ENCODE results near the gene POLD1. TPM values are rescaled to one million over a fixed set of nuclear protein-coding genes. Genes with fewer than 3 reads are reported as not detected.
"Not testable (repeated sequence)": the region's sequence is repeated elsewhere in the genome, so short reads cannot be mapped to it uniquely, and the experiment has no call there.

Gene POLD1
- total and polyA plus RNA-seq, 2 of the 13 experiments (the other 11 are each of a cell fraction or from before 2014, with no cell fraction given): 17.4 to 54.0 TPM

DNA sequence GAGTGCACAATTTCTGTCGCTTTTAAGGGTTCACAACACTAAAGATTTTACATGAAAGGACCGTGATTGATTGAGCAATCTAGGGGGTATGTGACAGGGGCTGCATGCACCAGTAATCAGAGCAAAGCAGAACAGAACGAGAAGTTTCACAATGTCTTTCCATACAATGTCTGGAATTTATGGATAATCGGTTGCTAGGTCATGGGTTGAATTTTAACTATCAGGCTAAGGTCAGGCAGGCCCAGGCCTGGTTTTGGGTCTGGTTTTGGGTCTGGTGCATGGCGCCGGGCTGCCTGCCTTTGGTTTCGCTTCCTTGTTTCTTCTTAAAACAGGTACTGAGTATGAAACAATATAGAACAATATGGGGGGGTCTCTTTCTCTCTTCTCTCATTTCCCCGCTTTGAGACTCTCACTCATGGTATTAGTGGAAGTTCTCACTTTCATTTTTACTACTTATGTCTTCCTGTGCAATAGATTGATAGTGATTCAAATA lies 37.0 kb upstream of the POLD1 start (continued):
- TF ChIP-seq, protein P1, sequence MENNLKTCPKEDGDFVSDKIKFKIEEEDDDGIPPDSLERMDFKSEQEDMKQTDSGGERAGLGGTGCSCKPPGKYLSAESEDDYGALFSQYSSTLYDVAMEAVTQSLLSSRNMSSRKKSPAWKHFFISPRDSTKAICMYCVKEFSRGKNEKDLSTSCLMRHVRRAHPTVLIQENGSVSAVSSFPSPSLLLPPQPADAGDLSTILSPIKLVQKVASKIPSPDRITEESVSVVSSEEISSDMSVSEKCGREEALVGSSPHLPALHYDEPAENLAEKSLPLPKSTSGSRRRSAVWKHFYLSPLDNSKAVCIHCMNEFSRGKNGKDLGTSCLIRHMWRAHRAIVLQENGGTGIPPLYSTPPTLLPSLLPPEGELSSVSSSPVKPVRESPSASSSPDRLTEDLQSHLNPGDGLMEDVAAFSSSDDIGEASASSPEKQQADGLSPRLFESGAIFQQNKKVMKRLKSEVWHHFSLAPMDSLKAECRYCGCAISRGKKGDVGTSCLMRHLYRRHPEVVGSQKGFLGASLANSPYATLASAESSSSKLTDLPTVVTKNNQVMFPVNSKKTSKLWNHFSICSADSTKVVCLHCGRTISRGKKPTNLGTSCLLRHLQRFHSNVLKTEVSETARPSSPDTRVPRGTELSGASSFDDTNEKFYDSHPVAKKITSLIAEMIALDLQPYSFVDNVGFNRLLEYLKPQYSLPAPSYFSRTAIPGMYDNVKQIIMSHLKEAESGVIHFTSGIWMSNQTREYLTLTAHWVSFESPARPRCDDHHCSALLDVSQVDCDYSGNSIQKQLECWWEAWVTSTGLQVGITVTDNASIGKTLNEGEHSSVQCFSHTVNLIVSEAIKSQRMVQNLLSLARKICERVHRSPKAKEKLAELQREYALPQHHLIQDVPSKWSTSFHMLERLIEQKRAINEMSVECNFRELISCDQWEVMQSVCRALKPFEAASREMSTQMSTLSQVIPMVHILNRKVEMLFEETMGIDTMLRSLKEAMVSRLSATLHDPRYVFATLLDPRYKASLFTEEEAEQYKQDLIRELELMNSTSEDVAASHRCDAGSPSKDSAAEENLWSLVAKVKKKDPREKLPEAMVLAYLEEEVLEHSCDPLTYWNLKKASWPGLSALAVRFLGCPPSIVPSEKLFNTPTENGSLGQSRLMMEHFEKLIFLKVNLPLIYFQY (CRISPR knock-in tag; IDR thresholded peaks at IDR 0.05; ENCODE audit: borderline replicate concordance): peak; percentile 70
- 0 out of 2 replicates have a peak, but pooled peaks have one; percentile 21 for TF ChIP-seq ZBTB7B (CRISPR knock-in tag; IDR thresholded peaks at IDR 0.05)
- peak; percentile 95 for TF ChIP-seq ZNF3 (CRISPR knock-in tag; IDR thresholded peaks at IDR 0.05)
- peak; percentile 58 for TF ChIP-seq ZFY (CRISPR knock-in tag; IDR thresholded peaks at IDR 0.05)
- TF ChIP-seq SOX13 (IDR thresholded peaks at IDR 0.05): not testable (repeated sequence)
- peak in 1 of 2 experiments; percentile 61; a peak in 2 of 4 replicates for TF ChIP-seq SOX13 (CRISPR knock-in tag; conservative IDR thresholded peaks at IDR 0.05 in 1 of 2, IDR thresholded peaks at IDR 0.05 in 1 of 2)

DNA sequence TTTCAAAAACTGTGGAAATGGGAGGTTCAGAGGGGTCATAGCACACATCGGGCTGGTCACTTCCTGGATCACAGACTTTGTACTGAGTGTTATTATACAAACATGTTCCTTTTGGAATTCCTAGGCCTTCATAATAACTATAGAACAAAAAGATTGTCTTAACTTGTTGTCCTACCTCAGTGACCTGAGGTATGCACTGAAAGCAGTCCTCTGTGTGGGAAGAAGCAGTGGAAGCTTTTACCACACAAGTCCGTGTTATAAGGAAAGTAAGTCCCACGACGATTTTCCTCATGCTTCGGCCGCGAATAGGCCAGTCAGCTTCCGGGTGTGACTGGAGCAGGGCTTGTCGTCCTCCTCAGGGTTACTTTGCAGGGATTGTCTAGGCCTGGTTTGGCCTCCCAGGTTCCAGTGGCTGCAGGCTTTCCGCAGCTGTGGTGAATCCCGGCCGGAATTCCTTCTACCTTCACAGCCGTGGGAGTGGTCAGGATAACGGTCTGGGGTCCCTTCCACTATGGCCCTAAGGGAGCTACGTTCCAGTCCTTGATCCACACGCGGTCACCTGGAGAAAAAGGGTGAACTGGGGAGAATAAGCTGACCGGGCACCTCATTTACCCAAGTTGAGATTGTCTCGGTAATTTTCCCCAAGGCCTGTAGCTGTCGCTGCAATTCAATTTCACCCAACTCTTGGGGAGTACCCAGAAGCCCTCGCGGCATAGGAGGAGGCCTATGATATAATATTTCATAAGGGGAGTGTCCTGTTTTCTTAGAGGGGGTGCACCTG lies 34.7 kb upstream of the POLD1 start:
- Histone ChIP-seq H3K9ac (ENCODE audit: insufficient read depth, low read depth, low read length) (peak overlapping the region; percentile 78), H4K20me1 (ENCODE audit: insufficient read depth, low read length) (no peaks in the 10 kb centered on the region), H3K27ac (ENCODE audit: extremely low read length, insufficient read depth, low read length) (peak overlapping the region; percentile 97), H3K36me3 (replicated peaks in 1 of 2; ENCODE audit: control insufficient read depth in 1 of 2, insufficient read depth in 2 of 2, low read length in 2 of 2) (no peaks in the 10 kb centered on the region), H3K4me2 (ENCODE audit: low read depth, low read length) (peak overlapping the region; percentile 77), H3K9me3 (ENCODE audit: low read length) (peaks cover 6% of the 10 kb centered on the region; the same call in 1 of the 2 replicates), H3K27me3 (ENCODE audit: control insufficient read depth in 1 of 2, insufficient read depth in 2 of 2, low read length in 2 of 2) (no peaks in the 10 kb centered on the region), H3K79me2 (ENCODE audit: insufficient read depth, low read length) (no peaks in the 10 kb centered on the region), H2AFZ (ENCODE audit: low read length) (peak overlapping the region; percentile 9), H3K4me1 (ENCODE audit: insufficient read depth, low read length) (peaks cover 61% of the 10 kb centered on the region), H3K4me3 (replicated peaks in 1 of 3; ENCODE audit: insufficient read depth in 1 of 3, low read depth in 2 of 3, low read length in 3 of 3) (peak overlapping the region; percentile 31 to 65 (median 36); a peak in 5 of 6 replicates)
- CTCF ChIA-PET (ENCODE audit: low intra/inter-chr PET ratio, low total read pairs): no interaction called here
- in situ Hi-C loops (cut with HindIII; ENCODE audit: extremely low pct_ligation_motif_present, low pct_unique_long_range_greater_than_20kb): loop anchor here (25.0 kb wide), 1 partner anchor 438 kb away; the partner anchor contains the start of gene ACP4
- 31% methylated on average over 9 of the region's 22 CpGs for WGBS (ENCODE audit: low lambda C conversion rate)
- TSS peak; percentile 88 for BruUV-seq (replicated peaks)
- peak; percentile 77 for DNase-seq (ENCODE audit: low spot score)
- intact Hi-C loops (cut with micrococcal nuclease; ENCODE audit: unreplicated experiment): loop anchor here (1.0 kb wide), 1 partner anchor 16 kb away; no protein-coding TSS in a partner anchor
- FAIRE-seq: peak; percentile 67
- peak; percentile 72 for ATAC-seq
- POLR2A ChIA-PET: interaction anchor here (0.7 to 1.5 kb wide), 8 partner anchors 8 to 162 kb away, joined by 3 to 9 read pairs (median 4); partner anchors contain the start of genes JOSD2, KCNC3, NR1H2 and POLD1
- TF ChIP-seq MIXL1 (CRISPR knock-in tag; IDR thresholded peaks at IDR 0.05): 0 out of 2 replicates have a peak, but pooled peaks have one; percentile 3
- TF ChIP-seq EED (CRISPR knock-in tag; IDR thresholded peaks at IDR 0.05): no peak
- peak; percentile 59; the same call in 1 of the 2 replicates for TF ChIP-seq ELF1 (CRISPR knock-in tag; IDR thresholded peaks at IDR 0.05)
- no peak for TF ChIP-seq SUZ12 (IDR thresholded peaks at IDR 0.05; ENCODE audit: low read depth, low read length)
- TF ChIP-seq, protein P2, sequence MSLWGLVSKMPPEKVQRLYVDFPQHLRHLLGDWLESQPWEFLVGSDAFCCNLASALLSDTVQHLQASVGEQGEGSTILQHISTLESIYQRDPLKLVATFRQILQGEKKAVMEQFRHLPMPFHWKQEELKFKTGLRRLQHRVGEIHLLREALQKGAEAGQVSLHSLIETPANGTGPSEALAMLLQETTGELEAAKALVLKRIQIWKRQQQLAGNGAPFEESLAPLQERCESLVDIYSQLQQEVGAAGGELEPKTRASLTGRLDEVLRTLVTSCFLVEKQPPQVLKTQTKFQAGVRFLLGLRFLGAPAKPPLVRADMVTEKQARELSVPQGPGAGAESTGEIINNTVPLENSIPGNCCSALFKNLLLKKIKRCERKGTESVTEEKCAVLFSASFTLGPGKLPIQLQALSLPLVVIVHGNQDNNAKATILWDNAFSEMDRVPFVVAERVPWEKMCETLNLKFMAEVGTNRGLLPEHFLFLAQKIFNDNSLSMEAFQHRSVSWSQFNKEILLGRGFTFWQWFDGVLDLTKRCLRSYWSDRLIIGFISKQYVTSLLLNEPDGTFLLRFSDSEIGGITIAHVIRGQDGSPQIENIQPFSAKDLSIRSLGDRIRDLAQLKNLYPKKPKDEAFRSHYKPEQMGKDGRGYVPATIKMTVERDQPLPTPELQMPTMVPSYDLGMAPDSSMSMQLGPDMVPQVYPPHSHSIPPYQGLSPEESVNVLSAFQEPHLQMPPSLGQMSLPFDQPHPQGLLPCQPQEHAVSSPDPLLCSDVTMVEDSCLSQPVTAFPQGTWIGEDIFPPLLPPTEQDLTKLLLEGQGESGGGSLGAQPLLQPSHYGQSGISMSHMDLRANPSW (CRISPR knock-in tag; IDR thresholded peaks at IDR 0.05; ENCODE audit: borderline replicate concordance): no peak
- no peak for TF ChIP-seq ZNF468 (CRISPR knock-in tag; IDR thresholded peaks at IDR 0.05)

All from HepG2 (cell line).